Muscle layer of duodenum (tissue), 2 donors: ENCODE results near the gene CPTP.

ENCODE experiments used
- H3K27ac ChIP-seq: one replicate; pipeline ENCODE4 v1.7.0; 2013; ENCODE audit warnings: mild to moderate bottlenecking, low read length
- H3K27me3 ChIP-seq: one replicate; pipeline ENCODE4 v1.7.0; 2013; ENCODE audit warnings: low read depth, mild to moderate bottlenecking, control low read depth, low read length
- H3K36me3 ChIP-seq, 2 donors: one replicate each; pipeline ENCODE4 v1.7.0; 2013; ENCODE audit warnings: low read length in 2 of 2, control low read depth in 1 of 2, mild to moderate bottlenecking in 1 of 2; ENCODE audit not compliant: insufficient read depth in 2 of 2, control insufficient read depth in 1 of 2
- H3K4me1 ChIP-seq, 2 donors: one replicate each; pipeline ENCODE4 v1.7.0; 2013; ENCODE audit warnings: low read length in 2 of 2, mild to moderate bottlenecking in 2 of 2, control low read depth in 1 of 2, moderate library complexity in 1 of 2; ENCODE audit not compliant: insufficient read depth in 2 of 2, control insufficient read depth in 1 of 2
- H3K4me3 ChIP-seq, 2 donors: one replicate each; pipeline ENCODE4 v1.7.0; 2013; ENCODE audit warnings: low read length in 2 of 2, low read depth in 1 of 2, mild to moderate bottlenecking in 1 of 2
- H3K9me3 ChIP-seq, 2 donors: one replicate each; pipeline ENCODE4 v1.7.0; 2013; ENCODE audit warnings: low read length in 2 of 2, control low read depth in 1 of 2, mild to moderate bottlenecking in 1 of 2; ENCODE audit not compliant: control insufficient read depth in 1 of 2
- donor health status: healthy.

CPTP gene

GRCh38 chr1:1293263-1294249 lies 31.0 kb upstream of the CPTP start:
- Histone ChIP-seq H3K36me3 (peaks cover 0 to 35% of the 10 kb centered on the region in 2 donors), H3K27me3 (no peaks in the 10 kb centered on the region), H3K4me1 (peaks cover 0 to 8% of the 10 kb centered on the region in 2 donors), H3K9me3 (no peaks in the 10 kb centered on the region), H3K4me3 (no peak overlapping the region), H3K27ac (no peak overlapping the region)

GRCh38 chr1:1294250-1294890 lies 30.2 kb upstream of the CPTP start:
- peaks cover 0 to 35% of the 10 kb centered on the region in 2 donors for H3K36me3 ChIP-seq
- no peak overlapping the region for H3K4me3 ChIP-seq
- H3K9me3 ChIP-seq, result no peaks in the 10 kb centered on the region
- peaks cover 0 to 13% of the 10 kb centered on the region in 2 donors for H3K4me1 ChIP-seq
- no peak overlapping the region for H3K27ac ChIP-seq
- no peaks in the 10 kb centered on the region for H3K27me3 ChIP-seq

GRCh38 chr1:1295154-1295923 lies 29.3 kb upstream of the CPTP start:
- no peaks in the 10 kb centered on the region for H3K27me3 ChIP-seq
- H3K36me3 ChIP-seq, result peaks cover 0 to 35% of the 10 kb centered on the region in 2 donors
- H3K9me3 ChIP-seq, result no peaks in the 10 kb centered on the region
- peaks cover 0 to 13% of the 10 kb centered on the region in 2 donors for H3K4me1 ChIP-seq
- no peak overlapping the region for H3K4me3 ChIP-seq
- no peak overlapping the region for H3K27ac ChIP-seq

GRCh38 chr1:1296070-1297061 lies 28.2 kb upstream of the CPTP start:
- Histone ChIP-seq H3K4me3 (no peak overlapping the region), H3K36me3 (peaks cover 0 to 35% of the 10 kb centered on the region in 2 donors)

GRCh38 chr1:1297802-1298424 lies 26.7 kb upstream of the CPTP start:
- Histone ChIP-seq H3K36me3 (peaks cover 0 to 35% of the 10 kb centered on the region in 2 donors), H3K9me3 (no peaks in the 10 kb centered on the region), H3K27ac (no peak overlapping the region), H3K27me3 (no peaks in the 10 kb centered on the region), H3K4me1 (peaks cover 0 to 4% of the 10 kb centered on the region in 2 donors), H3K4me3 (no peak overlapping the region)

More at GRCh38 chr1:1296070-1297061, 28.2 kb upstream of the CPTP start:
- Histone ChIP-seq H3K9me3 (no peaks in the 10 kb centered on the region), H3K4me1 (peaks cover 0 to 8% of the 10 kb centered on the region in 2 donors), H3K27ac (no peak overlapping the region), H3K27me3 (no peaks in the 10 kb centered on the region)

- no peaks in the 10 kb centered on the region for H3K27me3 ChIP-seq
- H3K36me3 ChIP-seq, result peaks cover 0 to 34% of the 10 kb centered on the region in 2 donors
- H3K4me3 ChIP-seq, result no peak overlapping the region
- H3K9me3 ChIP-seq, result no peaks in the 10 kb centered on the region
- H3K4me1 ChIP-seq, result peaks cover 0 to 12% of the 10 kb centered on the region in 2 donors
- no peak overlapping the region for H3K27ac ChIP-seq
These were observed 25.5 kb upstream of the CPTP start for GRCh38 chr1:1298861-1299685.

GRCh38 chr1:1299686-1300351 lies 24.8 kb upstream of the CPTP start:
- Histone ChIP-seq H3K27me3 (no peaks in the 10 kb centered on the region), H3K36me3 (peaks cover 0 to 27% of the 10 kb centered on the region in 2 donors), H3K4me1 (peaks cover under 1 to 19% of the 10 kb centered on the region in 2 donors), H3K4me3 (no peak overlapping the region), H3K9me3 (no peaks in the 10 kb centered on the region), H3K27ac (no peak overlapping the region)

GRCh38 chr1:1300352-1300739 lies 24.3 kb upstream of the CPTP start:
- H3K36me3 ChIP-seq, result peaks cover 0 to 22% of the 10 kb centered on the region in 2 donors
- no peak overlapping the region for H3K27ac ChIP-seq
- peaks cover 6 to 25% of the 10 kb centered on the region in 2 donors for H3K4me1 ChIP-seq
- H3K9me3 ChIP-seq, result no peaks in the 10 kb centered on the region
- H3K27me3 ChIP-seq, result no peaks in the 10 kb centered on the region
- H3K4me3 ChIP-seq, result no peak overlapping the region

GRCh38 chr1:1302006-1302430 lies 22.6 kb upstream of the CPTP start:
- Histone ChIP-seq H3K36me3 (peaks cover 0 to 6% of the 10 kb centered on the region in 2 donors), H3K27ac (no peak overlapping the region), H3K4me3 (no peak overlapping the region), H3K27me3 (no peaks in the 10 kb centered on the region), H3K4me1 (peaks cover 16 to 41% of the 10 kb centered on the region in 2 donors), H3K9me3 (no peaks in the 10 kb centered on the region)
